ENCODE measurements around the gene EYA4.
"Not testable (repeated sequence)": the region's sequence is repeated elsewhere in the genome, so short reads cannot be mapped to it uniquely, and the experiment has no call there.

EYA4 gene

DNA sequence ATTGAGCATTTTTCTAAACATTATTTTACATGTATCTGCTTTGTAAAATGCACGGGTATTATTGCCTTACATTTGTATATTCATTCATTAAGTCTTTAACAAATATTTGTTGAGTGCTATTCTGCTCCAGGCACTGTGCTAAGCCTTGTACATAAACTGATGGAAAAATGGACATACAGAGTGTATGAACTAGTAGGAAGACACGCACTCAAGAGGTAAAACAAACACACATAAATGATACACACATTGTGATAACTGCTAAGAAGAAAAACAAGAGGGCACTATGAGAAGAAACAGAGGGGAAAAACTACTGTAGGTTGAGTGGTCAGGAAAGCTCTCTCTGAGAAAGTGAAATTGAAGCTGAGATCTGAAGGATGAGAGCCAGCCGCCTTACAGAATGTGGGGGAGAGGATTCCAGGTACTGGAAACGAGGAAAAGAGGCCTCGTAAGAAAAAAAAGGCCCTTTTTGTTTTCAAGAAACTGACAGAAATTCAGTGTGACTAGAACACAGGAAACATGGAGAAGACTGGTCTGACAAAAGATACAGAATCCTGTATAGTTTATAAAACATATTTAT lies 117.5 kb downstream of the EYA4 start:
- DNase-seq = no peak

DNA sequence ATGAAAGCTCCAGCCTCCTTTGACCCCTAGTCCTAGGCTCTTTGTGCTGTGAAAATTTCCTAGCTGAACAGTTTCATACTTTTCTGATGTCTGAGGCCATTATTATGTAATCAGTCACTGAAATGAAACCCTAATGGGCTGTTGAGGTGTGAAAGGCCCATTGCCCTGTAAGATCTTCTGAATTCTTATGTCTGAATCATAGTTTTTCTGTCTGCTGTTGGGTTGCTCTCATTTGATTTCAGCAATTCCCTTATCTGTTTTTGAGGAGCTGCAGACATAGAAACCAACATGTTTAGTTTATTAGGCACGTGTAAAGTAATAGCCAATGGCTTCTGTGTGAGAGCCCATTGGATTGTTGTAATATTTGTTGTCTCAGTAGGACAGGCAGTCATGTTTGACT lies 118.1 kb downstream of the EYA4 start:
- no peak for DNase-seq

DNA sequence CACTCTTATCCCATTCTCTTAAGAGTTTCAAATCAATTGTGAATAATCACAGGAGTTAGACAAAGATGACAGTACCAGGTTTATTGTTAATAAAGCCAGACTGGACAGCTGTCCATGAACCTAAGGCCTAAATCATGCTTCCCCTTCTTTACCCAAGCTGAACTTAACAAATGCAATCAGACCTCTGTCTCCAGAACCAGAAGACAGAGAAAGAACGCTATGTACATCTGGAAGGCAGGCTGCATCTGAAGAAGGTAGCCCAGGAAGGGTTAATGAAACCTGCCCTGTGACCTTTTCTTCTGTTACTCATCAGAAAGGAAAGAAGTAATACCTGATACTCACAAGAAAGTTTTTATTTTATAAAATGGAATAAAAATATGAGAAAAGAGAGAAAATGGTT lies 118.6 kb downstream of the EYA4 start:
- no peak for DNase-seq

- DNase-seq = no peak
These were observed 119.0 kb downstream of the EYA4 start for GRCh38 chr6:133360194-133360593.

DNA sequence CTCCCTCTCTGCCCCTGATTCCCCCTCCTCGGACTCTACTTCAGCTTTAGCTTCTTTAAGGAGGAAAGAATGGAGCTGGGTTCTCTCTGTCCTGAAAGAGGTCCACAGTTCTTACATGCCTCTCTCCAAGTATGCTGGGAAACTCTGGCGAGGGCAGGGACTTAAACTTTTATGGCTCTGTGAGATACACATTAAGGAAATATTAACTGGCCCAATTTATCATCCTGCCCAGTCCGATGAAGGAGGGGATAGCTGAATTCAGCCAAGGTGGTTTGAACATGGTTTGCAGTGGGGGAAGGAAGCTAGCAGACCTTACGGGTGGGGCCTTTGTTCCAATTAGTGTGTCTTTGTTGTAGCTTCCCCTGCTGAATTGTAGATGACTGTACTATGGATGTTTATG lies 121.7 kb downstream of the EYA4 start:
- DNase-seq = no peak

DNA sequence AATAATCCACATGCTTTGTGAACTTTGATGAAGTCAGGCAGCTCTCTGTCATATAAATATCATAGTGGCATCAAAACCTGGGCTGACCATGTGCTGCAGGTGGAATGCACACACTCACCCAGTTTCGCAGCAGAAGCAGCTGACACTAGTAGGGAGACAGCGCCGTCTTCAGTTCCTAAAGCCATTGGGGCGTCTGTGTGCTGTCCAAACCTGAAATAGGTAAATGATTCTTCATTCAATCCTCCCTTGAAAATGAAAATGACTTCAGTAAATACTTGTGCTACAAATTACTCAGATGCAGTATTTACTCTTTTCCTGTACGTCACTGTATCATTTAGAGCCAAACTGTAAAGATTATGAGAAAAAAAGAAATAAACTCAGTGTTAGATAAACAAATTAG lies 127.5 kb downstream of the EYA4 start:
- peak; percentile 24 for DNase-seq

DNA sequence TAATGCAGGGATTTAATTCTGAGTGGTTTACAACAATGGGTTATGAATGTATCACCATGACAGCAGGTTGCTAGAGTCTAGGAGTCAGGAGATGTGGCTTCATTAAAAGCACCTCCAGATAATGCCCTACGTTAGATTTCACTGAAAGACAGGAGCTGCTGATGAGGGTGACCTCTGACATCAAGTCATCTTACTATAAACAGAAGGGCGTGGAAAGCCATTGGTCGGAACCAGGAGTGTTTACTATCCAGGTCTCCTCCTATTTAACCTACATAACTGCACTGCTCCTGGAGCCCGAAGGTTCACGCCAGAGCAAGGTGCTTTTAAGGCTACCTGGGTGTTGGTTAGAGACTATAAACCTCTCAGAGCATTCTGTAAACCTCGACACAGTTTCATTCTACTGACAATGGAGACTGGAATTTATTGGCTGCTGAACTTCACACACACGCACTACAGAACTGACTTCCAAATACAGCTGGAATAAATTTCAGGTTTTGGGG lies 128.7 kb downstream of the EYA4 start:
- no peak for DNase-seq

- DNase-seq = no peak
These were observed 135.6 kb downstream of the EYA4 start for GRCh38 chr6:133376743-133377142.

GRCh38 chr6:133377219-133377618 lies 136.1 kb downstream of the EYA4 start:
- no peak for DNase-seq

- DNase-seq = no peak
These were observed 138.9 kb downstream of the EYA4 start for GRCh38 chr6:133380047-133380446.

- DNase-seq = no peak
These were observed 139.6 kb downstream of the EYA4 start for GRCh38 chr6:133380723-133381122.

- DNase-seq = no peak
These were observed 147.6 kb downstream of the EYA4 start for GRCh38 chr6:133388731-133389130.

DNA sequence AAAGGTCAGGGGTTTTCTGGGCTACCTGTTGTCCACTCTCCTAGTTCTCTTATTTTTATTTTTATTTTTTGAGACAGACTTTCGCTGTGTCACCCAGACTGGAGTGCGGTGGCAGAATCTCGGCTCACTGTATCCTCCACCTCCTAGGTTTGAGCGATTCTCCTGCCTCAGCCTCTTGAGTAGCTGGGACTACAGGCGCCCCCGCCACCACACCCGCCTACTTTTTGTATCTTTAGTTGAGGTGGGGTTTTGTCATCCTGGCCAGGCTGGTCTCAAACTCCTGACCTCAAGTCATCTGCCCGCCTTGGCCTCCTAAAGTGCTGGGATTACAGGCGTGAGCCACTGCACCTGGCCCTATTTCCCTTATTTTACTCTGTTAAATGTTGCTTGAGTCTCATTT lies 149.0 kb downstream of the EYA4 start:
- no peak for DNase-seq

DNA sequence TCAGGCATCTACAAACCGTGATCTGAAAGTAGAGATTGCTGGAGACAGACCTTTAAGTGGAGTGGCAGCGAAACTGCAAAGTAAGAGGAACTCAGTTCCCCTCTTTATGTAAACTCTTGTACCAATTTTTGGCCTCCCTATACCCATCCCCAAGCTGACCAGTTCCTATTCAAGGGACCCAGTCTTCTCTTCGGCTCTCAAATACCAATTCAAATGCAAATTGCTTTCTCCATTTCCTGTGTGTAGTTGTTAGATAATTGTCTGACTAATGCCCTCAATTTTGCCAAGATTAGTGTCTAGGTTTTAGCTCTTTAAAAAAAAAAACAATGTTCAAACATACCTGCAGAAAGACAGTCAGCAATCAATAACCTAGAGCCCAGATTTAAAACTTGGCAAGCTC lies 150.9 kb downstream of the EYA4 start:
- peak; percentile 46 for DNase-seq

DNA sequence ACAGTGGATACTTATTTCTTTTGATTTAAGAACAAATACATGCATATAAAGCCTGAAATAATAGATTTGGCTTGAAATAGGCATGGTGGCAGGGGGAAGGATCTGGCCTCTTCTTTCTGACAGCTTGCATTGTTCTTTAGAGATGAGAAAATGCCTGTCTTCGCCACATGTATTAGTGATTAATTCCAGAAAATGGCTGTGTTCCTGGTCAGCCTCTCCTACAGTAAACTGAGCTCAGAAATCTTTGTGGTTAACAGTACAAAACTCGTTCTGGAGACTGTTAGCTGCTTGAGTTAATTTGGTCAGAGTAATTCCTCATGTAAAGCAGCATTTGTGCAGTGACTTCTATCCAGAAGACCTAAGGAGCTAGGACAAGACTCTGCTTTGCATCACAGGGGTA lies 151.5 kb downstream of the EYA4 start:
- DNase-seq = no peak

GRCh38 chr6:133393891-133394290 lies 152.7 kb downstream of the EYA4 start:
- no peak for DNase-seq

- DNase-seq = no peak
These were observed 153.5 kb downstream of the EYA4 start for GRCh38 chr6:133394630-133395029.

DNA sequence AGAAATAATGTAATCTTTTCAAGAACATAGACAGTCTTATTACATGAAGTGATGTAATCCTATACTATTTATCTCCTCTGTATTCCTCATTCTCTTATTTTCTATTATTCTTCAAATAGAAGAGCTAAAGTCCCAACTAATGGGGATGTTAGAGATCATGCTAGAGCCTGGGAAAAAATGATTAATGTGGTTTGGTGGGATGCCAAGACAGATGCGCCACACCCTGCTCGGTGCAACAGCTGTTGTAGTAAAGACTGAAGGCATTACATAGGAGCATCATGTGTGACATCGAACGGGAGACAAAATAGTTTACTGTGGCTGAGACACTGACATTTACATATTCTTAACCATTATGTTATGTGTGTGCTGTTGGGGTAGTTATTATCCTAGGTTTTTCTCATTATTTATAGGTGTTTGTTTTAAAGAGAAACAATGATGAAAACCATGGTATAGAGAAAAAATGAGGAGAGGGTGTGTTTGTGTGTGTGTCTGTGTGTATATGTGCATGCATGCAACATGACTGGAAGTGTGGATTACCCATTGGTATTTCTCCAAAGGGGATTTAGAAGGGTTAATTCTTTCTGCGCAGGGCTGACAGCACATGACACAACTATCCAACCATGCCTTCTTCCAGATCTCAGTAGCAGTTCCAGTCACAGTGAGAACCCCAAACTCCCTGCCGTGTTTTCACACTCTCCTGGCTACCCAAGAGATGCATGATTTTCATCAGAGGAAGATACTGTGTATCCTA lies 155.3 kb downstream of the EYA4 start:
- DNase-seq = no peak

GRCh38 chr6:133396984-133397348 lies 155.8 kb downstream of the EYA4 start:
- DNase-seq = no peak

GRCh38 chr6:133397601-133398000 lies 156.4 kb downstream of the EYA4 start:
- DNase-seq = not testable (repeated sequence)

DNA sequence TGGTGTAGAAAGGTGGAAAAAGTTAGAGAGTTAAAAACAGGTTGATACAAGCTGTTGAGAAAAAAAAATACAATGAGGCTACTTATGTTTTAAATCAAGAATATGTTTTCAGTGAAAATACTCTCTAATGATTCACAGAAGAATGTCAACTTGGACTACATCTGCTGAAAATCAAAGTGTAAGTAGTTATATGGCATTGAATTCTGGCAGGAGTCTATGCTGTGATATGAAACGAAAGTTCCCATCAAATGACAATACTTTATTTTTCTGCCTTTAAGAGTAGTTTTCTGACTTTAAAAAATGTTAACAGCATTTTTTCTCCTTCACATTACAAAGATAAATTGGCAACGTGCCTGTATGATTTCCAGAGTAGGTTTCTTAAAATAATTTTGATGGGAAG lies 158.3 kb downstream of the EYA4 start:
- DNase-seq = no peak

DNA sequence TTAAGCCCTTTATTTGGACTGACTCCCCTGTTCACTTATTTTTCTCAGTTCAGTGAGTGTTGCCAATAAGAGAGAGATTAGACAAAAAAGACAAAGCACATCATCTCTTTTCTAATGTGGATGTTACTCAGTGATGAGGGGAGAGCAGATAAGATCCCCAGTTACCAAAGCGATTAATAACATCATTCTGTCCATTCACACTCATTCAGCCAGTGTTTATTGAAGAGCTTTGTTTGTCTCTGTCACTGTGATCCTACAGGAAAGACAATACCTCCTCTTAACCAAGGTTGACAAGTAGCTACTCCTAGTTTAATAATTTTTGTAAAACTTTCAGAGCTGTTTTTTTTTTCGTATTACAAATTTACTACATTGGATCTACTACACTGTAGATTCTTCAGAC lies 163.0 kb downstream of the EYA4 start:
- no peak for DNase-seq

- no peak for DNase-seq
These were observed 163.6 kb downstream of the EYA4 start for GRCh38 chr6:133404728-133405127.

GRCh38 chr6:133407320-133408100 lies 166.4 kb downstream of the EYA4 start:
- no peak for DNase-seq
